ENCODE data around the gene CCDC175.
A peak's percentile ranks its signal among the peaks of the same experiment; 100 is the strongest.

Gene CCDC175

GRCh38 chr14:59520224-59520623 is 56.4 kb downstream of the CCDC175 start:
- no peak overlapping the region for H2AFZ ChIP-seq
- no peak overlapping the region for H3K9ac ChIP-seq
- no peak overlapping the region for H3K27ac ChIP-seq
- H3K36me3 ChIP-seq (ENCODE audit: control insufficient read depth, insufficient read depth, low read length), result no peaks in the 10 kb centered on the region
- H3K79me2 ChIP-seq, result no peaks in the 10 kb centered on the region
- no peaks in the 10 kb centered on the region for H3K4me1 ChIP-seq
- H3K27me3 ChIP-seq (ENCODE audit: control insufficient read depth, insufficient read depth, low read length), result no peaks in the 10 kb centered on the region
- no peak overlapping the region for H3K4me2 ChIP-seq (ENCODE audit: low read length)
- no peak for TF ChIP-seq CTCF (IDR thresholded peaks at IDR 0.05)
- no peak overlapping the region for H3K4me3 ChIP-seq (ENCODE audit: low read depth, low read length)
- H3K9me3 ChIP-seq (ENCODE audit: control insufficient read depth, low read length), result no peaks in the 10 kb centered on the region

DNA sequence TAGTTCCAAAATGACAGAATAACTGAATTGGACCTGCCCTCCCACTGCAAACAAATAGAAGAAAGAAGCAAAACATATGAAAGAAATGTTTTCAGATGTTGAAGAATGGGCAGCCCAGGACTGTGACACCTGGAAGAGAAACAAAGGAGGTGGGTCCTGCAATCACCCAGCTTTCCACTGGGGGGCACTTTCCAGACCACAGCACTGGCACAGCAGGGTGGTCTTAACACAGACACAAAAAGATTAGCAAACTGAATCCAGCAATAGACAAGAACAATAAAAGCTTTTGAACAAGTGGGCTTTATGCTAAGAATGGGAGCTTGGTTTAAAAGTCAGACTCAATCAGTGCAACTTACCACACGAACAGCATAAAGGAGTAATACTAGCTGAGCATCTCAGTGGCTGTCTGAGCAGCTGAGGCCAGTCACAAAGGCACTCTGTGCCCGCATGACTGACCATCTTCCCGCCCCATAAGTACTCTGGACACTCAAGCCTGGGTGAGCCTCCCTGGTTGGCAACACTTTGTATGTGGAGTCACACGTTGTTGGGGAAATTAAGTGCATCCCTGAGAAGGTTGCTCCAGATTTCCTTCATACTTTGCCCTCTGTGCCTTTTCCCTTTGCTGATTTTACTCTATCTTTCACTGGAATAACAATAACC is 64.6 kb downstream of the CCDC175 start:
- no peaks in the 10 kb centered on the region for H3K36me3 ChIP-seq (ENCODE audit: control insufficient read depth, insufficient read depth, low read length)
- no peak overlapping the region for H3K9ac ChIP-seq
- no peaks in the 10 kb centered on the region for H3K79me2 ChIP-seq
- peak; percentile 28 for TF ChIP-seq CTCF (IDR thresholded peaks at IDR 0.05)
- no peak overlapping the region for H2AFZ ChIP-seq
- no peak overlapping the region for H3K27ac ChIP-seq
- H3K4me2 ChIP-seq (ENCODE audit: low read length), result no peak overlapping the region
- no peaks in the 10 kb centered on the region for H3K9me3 ChIP-seq (ENCODE audit: control insufficient read depth, low read length)
- H3K27me3 ChIP-seq (ENCODE audit: control insufficient read depth, insufficient read depth, low read length), result no peaks in the 10 kb centered on the region
- no peak overlapping the region for H3K4me3 ChIP-seq (ENCODE audit: low read depth, low read length)
- no peaks in the 10 kb centered on the region for H3K4me1 ChIP-seq

DNA sequence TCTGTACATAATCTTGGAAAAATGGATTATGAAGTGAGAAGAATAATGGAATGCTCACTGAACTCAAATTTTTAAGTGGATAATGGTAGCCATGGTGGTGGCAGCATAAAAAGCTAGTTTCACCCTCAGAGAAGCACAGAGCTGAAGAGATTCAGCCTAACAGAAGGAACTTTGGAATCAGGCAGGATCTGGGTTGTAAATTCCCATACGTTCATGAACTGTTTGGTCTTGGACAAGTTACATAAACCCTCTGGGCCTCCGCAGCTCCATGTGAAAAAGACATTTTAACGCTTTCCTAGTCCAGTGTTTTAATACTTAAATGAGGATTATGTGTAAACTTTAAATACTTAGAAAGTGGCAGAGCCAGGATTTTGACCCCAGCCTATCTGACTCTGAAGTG is 65.6 kb downstream of the CCDC175 start:
- TF ChIP-seq CTCF (IDR thresholded peaks at IDR 0.05), result no peak
- no peaks in the 10 kb centered on the region for H3K36me3 ChIP-seq (ENCODE audit: control insufficient read depth, insufficient read depth, low read length)
- H3K4me3 ChIP-seq (ENCODE audit: low read depth, low read length), result no peak overlapping the region
- no peak overlapping the region for H2AFZ ChIP-seq
- no peaks in the 10 kb centered on the region for H3K9me3 ChIP-seq (ENCODE audit: control insufficient read depth, low read length)
- H3K4me2 ChIP-seq (ENCODE audit: low read length), result no peak overlapping the region
- H3K4me1 ChIP-seq, result no peaks in the 10 kb centered on the region
- no peaks in the 10 kb centered on the region for H3K27me3 ChIP-seq (ENCODE audit: control insufficient read depth, insufficient read depth, low read length)
- H3K27ac ChIP-seq, result no peak overlapping the region
- no peak overlapping the region for H3K9ac ChIP-seq
- H3K79me2 ChIP-seq, result no peaks in the 10 kb centered on the region

GRCh38 chr14:59510001-59510400 is 66.6 kb downstream of the CCDC175 start:
- no peak overlapping the region for H3K4me2 ChIP-seq (ENCODE audit: low read length)
- no peaks in the 10 kb centered on the region for H3K9me3 ChIP-seq (ENCODE audit: control insufficient read depth, low read length)
- no peaks in the 10 kb centered on the region for H3K27me3 ChIP-seq (ENCODE audit: control insufficient read depth, insufficient read depth, low read length)
- H2AFZ ChIP-seq, result no peak overlapping the region
- H3K36me3 ChIP-seq (ENCODE audit: control insufficient read depth, insufficient read depth, low read length), result no peaks in the 10 kb centered on the region
- H3K4me3 ChIP-seq (ENCODE audit: low read depth, low read length), result no peak overlapping the region
- H3K27ac ChIP-seq, result no peak overlapping the region
- H3K79me2 ChIP-seq, result no peaks in the 10 kb centered on the region
- no peak overlapping the region for H3K9ac ChIP-seq
- no peak for TF ChIP-seq CTCF (IDR thresholded peaks at IDR 0.05)
- no peaks in the 10 kb centered on the region for H3K4me1 ChIP-seq

GRCh38 chr14:59509101-59509500 is 67.5 kb downstream of the CCDC175 start:
- no peak overlapping the region for H3K27ac ChIP-seq
- H3K27me3 ChIP-seq (ENCODE audit: control insufficient read depth, insufficient read depth, low read length), result no peaks in the 10 kb centered on the region
- no peaks in the 10 kb centered on the region for H3K9me3 ChIP-seq (ENCODE audit: control insufficient read depth, low read length)
- no peak overlapping the region for H2AFZ ChIP-seq
- no peaks in the 10 kb centered on the region for H3K79me2 ChIP-seq
- no peaks in the 10 kb centered on the region for H3K36me3 ChIP-seq (ENCODE audit: control insufficient read depth, insufficient read depth, low read length)
- no peak overlapping the region for H3K4me2 ChIP-seq (ENCODE audit: low read length)
- H3K4me1 ChIP-seq, result no peaks in the 10 kb centered on the region
- no peak overlapping the region for H3K9ac ChIP-seq
- no peak for TF ChIP-seq CTCF (IDR thresholded peaks at IDR 0.05)
- no peak overlapping the region for H3K4me3 ChIP-seq (ENCODE audit: low read depth, low read length)
